PC-3 (cell line): ENCODE data around the gene AMZ1. TPM values are rescaled to one million over a fixed set of nuclear protein-coding genes. Genes with fewer than 3 reads are reported as not detected.

Experiments used
- ATAC-seq: fragments of 200-7000 bp; cut with Tn5 transposase; 2 replicates; pipeline ENCODE4 v1.9.1; 2020; ENCODE audit warnings: mild to moderate bottlenecking, moderate library complexity
- BruUV-seq: library from RNA; stranded (reverse); fragments of 400-500 nt; replicated peaks from 2 replicates; lab custom pipeline; 2021; lab: Mats Ljungman, UMichigan
- CTCF ChIA-PET: fragments of 300-600 bp; sonication (Branson Sonifier 250); formaldehyde crosslinking; loops from one replicate; lab custom pipeline; 2022; ENCODE audit warnings: antibody characterized with exemption; lab: Charles Lee
- POLR2A ChIA-PET: fragments of 300-600 bp; sonication (Branson Sonifier 250); formaldehyde crosslinking; loops from one replicate; lab custom pipeline; 2022; ENCODE audit warnings: antibody characterized with exemption; ENCODE audit not compliant: unreplicated experiment; lab: Charles Lee
- DNase-seq: peaks from one replicate; pipeline ENCODE4 v3.0.0-alpha.2; 2015
- H2AFZ ChIP-seq: fragments of 300-600 bp; sonication (generic); 2 replicates; pipeline ENCODE4 v1.6.0; 2016; ENCODE audit warnings: antibody characterized with exemption, low read length
- H3F3A ChIP-seq: fragments of 300-600 bp; sonication (generic); one replicate; pipeline ENCODE4 v1.6.0; 2017; ENCODE audit warnings: antibody characterized with exemption, low read length, control low read depth, mild to moderate bottlenecking; ENCODE audit not compliant: unreplicated experiment
- H3K27ac ChIP-seq: fragments of 300-600 bp; sonication (generic); 2 replicates; pipeline ENCODE4 v1.5.1; 2016; ENCODE audit warnings: mild to moderate bottlenecking, low read length
- H3K27me3 ChIP-seq: fragments of 300-600 bp; sonication (generic); 2 replicates; pipeline ENCODE4 v1.6.1; 2016; ENCODE audit warnings: low read length, mixed read lengths
- H3K36me3 ChIP-seq: fragments of 300-600 bp; sonication (generic); 2 replicates; pipeline ENCODE4 v1.6.1; 2016; ENCODE audit warnings: low read depth, mixed run types, low read length, mixed read lengths
- H3K4me1 ChIP-seq: fragments of 300-600 bp; sonication (generic); 2 replicates; pipeline ENCODE4 v1.5.1; 2016; ENCODE audit warnings: low read length; ENCODE audit not compliant: insufficient read depth
- H3K4me2 ChIP-seq: fragments of 300-600 bp; sonication (generic); 2 replicates; pipeline ENCODE4 v1.6.0; 2016; ENCODE audit warnings: low read length
- H3K4me3 ChIP-seq: fragments of 300-600 bp; sonication (generic); 2 replicates; pipeline ENCODE4 v1.5.1; 2016; ENCODE audit warnings: mild to moderate bottlenecking, low read length, mixed read lengths
- H3K79me2 ChIP-seq: fragments of 300-600 bp; sonication (generic); 2 replicates; pipeline ENCODE4 v1.6.1; 2017; ENCODE audit warnings: low read length, mixed read lengths
- H3K9ac ChIP-seq: fragments of 300-600 bp; sonication (generic); 2 replicates; pipeline ENCODE4 v1.6.0; 2016; ENCODE audit warnings: mild to moderate bottlenecking, low read length
- H3K9me2 ChIP-seq: fragments of 300-600 bp; sonication (generic); replicated peaks from 2 replicates; pipeline ENCODE4 v1.6.1; 2016; ENCODE audit warnings: mixed run types, low read length, mixed read lengths
- H3K9me3 ChIP-seq: fragments of 300-600 bp; sonication (generic); 2 replicates; pipeline ENCODE4 v1.6.1; 2016; ENCODE audit warnings: low read length, mixed read lengths
- H4K20me1 ChIP-seq: fragments of 300-600 bp; sonication (generic); 2 replicates; pipeline ENCODE4 v1.6.1; 2016; ENCODE audit warnings: low read length, mixed read lengths
- EZH2 ChIP-seq: fragments of 300-600 bp; sonication (generic); IDR thresholded peaks from one replicate; pipeline ENCODE4 v1.6.1; 2017; ENCODE audit warnings: antibody characterized with exemption, mild to moderate bottlenecking, low read length; ENCODE audit not compliant: unreplicated experiment
- EZH2phosphoT487 ChIP-seq: fragments of 300-600 bp; sonication (generic); IDR thresholded peaks from 2 replicates; pipeline ENCODE4 v1.6.1; 2018; ENCODE audit warnings: mild to moderate bottlenecking, antibody characterized with exemption, low read length, borderline replicate concordance
- intact Hi-C: fragments of 100-400 bp; cut with micrococcal nuclease; formaldehyde crosslinking; loops from 2 replicates; pipeline ENCODE4 v1.9.0; 2023
- total RNA-seq: library from RNA; depleted of rRNA; stranded (reverse); fragments of >200 nt; gene quantifications from 2 replicates; pipeline ENCODE4 v1.2.3, GENCODE V29; 2014
- TF ChIP-seq, protein P1 (sequence below): fragments of 300-600 bp; sonication (generic); conservative IDR thresholded peaks from 2 replicates; pipeline ENCODE4 v1.5.1; 2017; ENCODE audit warnings: antibody characterized with exemption, low read depth, mild to moderate bottlenecking, low read length

The AMZ1 gene
- total RNA-seq, 1 experiment from 2014 or later: not detected

DNA sequence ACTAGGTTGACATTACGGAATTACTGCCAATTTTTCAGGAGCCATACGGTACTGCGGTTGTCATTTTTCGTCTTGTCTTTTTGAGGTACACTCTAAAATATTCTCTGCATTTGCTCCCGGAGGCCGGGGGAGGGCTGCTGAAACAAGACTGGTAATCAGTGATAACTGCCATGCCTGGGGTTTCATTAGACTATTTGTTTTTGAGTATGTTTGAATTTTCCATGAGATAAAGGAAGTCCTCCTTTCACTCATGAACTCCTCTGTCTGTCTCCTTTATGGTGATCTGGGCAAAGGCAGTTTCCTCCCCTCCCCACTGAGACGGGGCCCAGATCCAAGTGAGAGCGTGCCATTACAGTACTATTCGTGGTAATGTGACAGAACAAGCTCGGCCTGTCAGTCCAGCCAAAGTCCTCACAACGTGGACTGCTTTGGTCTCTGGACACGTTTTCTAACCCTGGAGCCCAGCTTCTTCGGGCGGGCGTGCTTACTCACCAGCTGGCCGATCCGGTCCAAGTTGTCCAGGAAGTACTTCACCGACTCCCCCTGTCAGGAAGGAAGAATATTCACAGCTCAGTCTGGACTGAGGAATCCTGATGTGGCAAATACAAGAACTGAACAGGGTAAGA lies 45.1 kb downstream of the AMZ1 start:
- Histone ChIP-seq H3K27ac (peak overlapping the region; percentile 12), H3F3A (no peaks in the 10 kb centered on the region), H3K27me3 (no peaks in the 10 kb centered on the region), H3K4me1 (peaks cover 6% of the 10 kb centered on the region; the same call in 1 of the 2 replicates), H3K9me2 (no peaks in the 10 kb centered on the region), H3K4me3 (no peak overlapping the region), H3K79me2 (no peaks in the 10 kb centered on the region), H2AFZ (no peak overlapping the region), H3K4me2 (0 out of 2 replicates have a peak overlapping the region, but pooled peaks have one; percentile 1), H3K9me3 (peaks cover 4% of the 10 kb centered on the region; the same call in 1 of the 2 replicates), H3K9ac (no peak overlapping the region), H3K36me3 (peaks cover 8% of the 10 kb centered on the region), H4K20me1 (no peaks in the 10 kb centered on the region)
- TF ChIP-seq, protein P1, sequence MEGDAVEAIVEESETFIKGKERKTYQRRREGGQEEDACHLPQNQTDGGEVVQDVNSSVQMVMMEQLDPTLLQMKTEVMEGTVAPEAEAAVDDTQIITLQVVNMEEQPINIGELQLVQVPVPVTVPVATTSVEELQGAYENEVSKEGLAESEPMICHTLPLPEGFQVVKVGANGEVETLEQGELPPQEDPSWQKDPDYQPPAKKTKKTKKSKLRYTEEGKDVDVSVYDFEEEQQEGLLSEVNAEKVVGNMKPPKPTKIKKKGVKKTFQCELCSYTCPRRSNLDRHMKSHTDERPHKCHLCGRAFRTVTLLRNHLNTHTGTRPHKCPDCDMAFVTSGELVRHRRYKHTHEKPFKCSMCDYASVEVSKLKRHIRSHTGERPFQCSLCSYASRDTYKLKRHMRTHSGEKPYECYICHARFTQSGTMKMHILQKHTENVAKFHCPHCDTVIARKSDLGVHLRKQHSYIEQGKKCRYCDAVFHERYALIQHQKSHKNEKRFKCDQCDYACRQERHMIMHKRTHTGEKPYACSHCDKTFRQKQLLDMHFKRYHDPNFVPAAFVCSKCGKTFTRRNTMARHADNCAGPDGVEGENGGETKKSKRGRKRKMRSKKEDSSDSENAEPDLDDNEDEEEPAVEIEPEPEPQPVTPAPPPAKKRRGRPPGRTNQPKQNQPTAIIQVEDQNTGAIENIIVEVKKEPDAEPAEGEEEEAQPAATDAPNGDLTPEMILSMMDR: no peak
- TF ChIP-seq EZH2phosphoT487 (no peak), EZH2 (no peak)
- ChIA-PET POLR2A (no interaction called here), CTCF (interaction anchor here (1.1 kb wide), 1 partner anchor 25 kb away, joined by 5 read pairs; no protein-coding TSS in a partner anchor)
- peak; percentile 77 for DNase-seq
- intact Hi-C loops: no loop called here
- ATAC-seq: peak; percentile 70
- BruUV-seq: no TSS peak

DNA sequence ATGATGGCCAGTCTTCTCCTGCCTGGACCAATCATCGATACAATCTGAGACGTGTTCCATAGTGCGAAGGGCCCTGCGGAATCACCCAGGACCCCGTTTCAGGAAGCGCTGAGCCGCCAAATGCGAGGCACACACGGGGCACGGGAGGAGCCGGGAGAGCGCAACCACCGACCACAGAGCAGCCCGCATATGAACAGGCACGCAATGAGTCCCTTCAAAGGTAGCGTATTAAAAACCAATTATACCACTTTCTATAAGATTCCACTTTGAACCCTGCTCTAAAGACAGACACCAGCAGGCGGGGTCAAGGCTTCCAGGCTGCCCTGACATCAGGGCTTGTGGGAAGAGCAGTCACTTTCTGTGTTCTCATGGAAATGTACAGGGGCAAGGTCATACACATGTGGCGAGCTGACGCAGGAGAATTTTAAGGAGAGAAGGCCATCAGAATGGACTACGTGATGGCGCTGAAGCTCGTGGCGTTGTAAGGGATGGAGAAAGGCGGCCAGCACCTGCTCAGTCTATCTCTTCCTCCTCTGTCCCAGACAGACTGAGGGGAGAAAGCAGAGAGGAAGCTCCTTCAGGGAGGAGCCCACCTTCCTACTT lies 46.2 kb downstream of the AMZ1 start:
- H3K9me3 ChIP-seq: peaks cover 4% of the 10 kb centered on the region; the same call in 1 of the 2 replicates
- H3K4me3 ChIP-seq: no peak overlapping the region
- ATAC-seq (no peak), DNase-seq (no peak)
- peaks cover 8% of the 10 kb centered on the region for H3K36me3 ChIP-seq
- H3K9me2 ChIP-seq: no peaks in the 10 kb centered on the region
- no peaks in the 10 kb centered on the region for H3K27me3 ChIP-seq
- peaks cover 6% of the 10 kb centered on the region; the same call in 1 of the 2 replicates for H3K4me1 ChIP-seq
- TF ChIP-seq EZH2 (no peak), EZH2phosphoT487 (no peak)
- TF ChIP-seq, protein P1: no peak
- no TSS peak for BruUV-seq
- POLR2A ChIA-PET: no interaction called here
- H3K79me2 ChIP-seq: 0 out of 2 replicates have a peak, but pooled peaks cover 3% of the 10 kb centered on the region
- intact Hi-C loops: no loop called here
- no peak overlapping the region for H3K4me2 ChIP-seq
- CTCF ChIA-PET: no interaction called here
- no peak overlapping the region for H3K27ac ChIP-seq
- H3K9ac ChIP-seq: no peak overlapping the region
- no peak overlapping the region for H2AFZ ChIP-seq
- H4K20me1 ChIP-seq: no peaks in the 10 kb centered on the region
- H3F3A ChIP-seq: no peaks in the 10 kb centered on the region
